ENCODE measurements around the gene ITGAV. TPM values are rescaled to one million over a fixed set of nuclear protein-coding genes. Genes with fewer than 3 reads are reported as not detected.
"Not testable (repeated sequence)": the region's sequence is repeated elsewhere in the genome, so short reads cannot be mapped to it uniquely, and the experiment has no call there.

The ITGAV gene
- total RNA-seq, 1 donor from 2014 or later = 65.6 TPM

- H3K27ac Mint-ChIP-seq = no peak overlapping the region
- H3K4me1 Mint-ChIP-seq (ENCODE audit: unreplicated experiment) = peaks cover 11% of the 10 kb centered on the region
- no peak for DNase-seq (ENCODE audit: extremely low spot score, unreplicated experiment)
- no peaks in the 10 kb centered on the region for H3K27me3 Mint-ChIP-seq
- TF ChIP-seq CTCF (conservative IDR thresholded peaks at IDR 0.05) = no peak
- H3K4me3 Mint-ChIP-seq = no peak overlapping the region
- peaks cover 11% of the 10 kb centered on the region for H3K9me3 Mint-ChIP-seq
- peaks cover 6% of the 10 kb centered on the region for H3K36me3 Mint-ChIP-seq
Observed at GRCh38 chr2:186559370-186559769, 30.5 kb upstream of the ITGAV start.

GRCh38 chr2:186559848-186560247 is 30.0 kb upstream of the ITGAV start:
- no peak for TF ChIP-seq CTCF (conservative IDR thresholded peaks at IDR 0.05)
- DNase-seq (ENCODE audit: extremely low spot score, unreplicated experiment) = no peak
- Mint-ChIP-seq H3K4me1 (ENCODE audit: unreplicated experiment) (peaks cover 11% of the 10 kb centered on the region), H3K27me3 (no peaks in the 10 kb centered on the region), H3K9me3 (peaks cover 11% of the 10 kb centered on the region), H3K4me3 (no peak overlapping the region), H3K36me3 (peaks cover 6% of the 10 kb centered on the region), H3K27ac (no peak overlapping the region)

- Mint-ChIP-seq H3K27ac (no peak overlapping the region), H3K27me3 (no peaks in the 10 kb centered on the region), H3K4me1 (ENCODE audit: unreplicated experiment) (peaks cover 11% of the 10 kb centered on the region), H3K4me3 (no peak overlapping the region), H3K36me3 (peaks cover 6% of the 10 kb centered on the region), H3K9me3 (peaks cover 11% of the 10 kb centered on the region)
- no peak for TF ChIP-seq CTCF (conservative IDR thresholded peaks at IDR 0.05)
- DNase-seq (ENCODE audit: extremely low spot score, unreplicated experiment) = no peak
Observed at GRCh38 chr2:186560254-186560653, 29.6 kb upstream of the ITGAV start.

- Mint-ChIP-seq H3K4me1 (ENCODE audit: unreplicated experiment) (peaks cover 11% of the 10 kb centered on the region), H3K9me3 (peaks cover 11% of the 10 kb centered on the region), H3K36me3 (peaks cover 6% of the 10 kb centered on the region), H3K27me3 (no peaks in the 10 kb centered on the region), H3K27ac (peak overlapping the region; percentile 7), H3K4me3 (no peak overlapping the region)
- no peak for DNase-seq (ENCODE audit: extremely low spot score, unreplicated experiment)
- TF ChIP-seq CTCF (conservative IDR thresholded peaks at IDR 0.05) = no peak
Observed at GRCh38 chr2:186561467-186562208, 28.2 kb upstream of the ITGAV start.

- no peaks in the 10 kb centered on the region for H3K27me3 Mint-ChIP-seq
- H3K4me3 Mint-ChIP-seq = no peak overlapping the region
- peaks cover 6% of the 10 kb centered on the region for H3K36me3 Mint-ChIP-seq
- TF ChIP-seq CTCF (conservative IDR thresholded peaks at IDR 0.05) = no peak
- no peak for DNase-seq (ENCODE audit: extremely low spot score, unreplicated experiment)
- H3K4me1 Mint-ChIP-seq (ENCODE audit: unreplicated experiment) = peaks cover 11% of the 10 kb centered on the region
- peaks cover 11% of the 10 kb centered on the region for H3K9me3 Mint-ChIP-seq
- H3K27ac Mint-ChIP-seq = peak overlapping the region; percentile 7
Observed at GRCh38 chr2:186562209-186562578, 27.7 kb upstream of the ITGAV start.

- not testable (repeated sequence) for H3K27ac Mint-ChIP-seq; DNase-seq (ENCODE audit: extremely low spot score, unreplicated experiment); H3K4me3 Mint-ChIP-seq; H3K36me3 Mint-ChIP-seq; H3K27me3 Mint-ChIP-seq; H3K9me3 Mint-ChIP-seq
- H3K4me1 Mint-ChIP-seq (ENCODE audit: unreplicated experiment) = peaks cover 19% of the 10 kb centered on the region
Observed at GRCh38 chr2:186568600-186568999, 21.3 kb upstream of the ITGAV start.

GRCh38 chr2:186569127-186569526 is 20.7 kb upstream of the ITGAV start:
- H3K4me3 Mint-ChIP-seq; H3K9me3 Mint-ChIP-seq; H3K27me3 Mint-ChIP-seq; H3K36me3 Mint-ChIP-seq; H3K27ac Mint-ChIP-seq; DNase-seq (ENCODE audit: extremely low spot score, unreplicated experiment): not testable (repeated sequence)
- H3K4me1 Mint-ChIP-seq (ENCODE audit: unreplicated experiment) = peaks cover 19% of the 10 kb centered on the region
